Lower lobe of right lung (tissue), 2 donors: Measurements from ENCODE around the gene ASB7. TPM values are rescaled to one million over a fixed set of nuclear protein-coding genes. Genes with fewer than 3 reads are reported as not detected.
"Not testable (repeated sequence)": the region's sequence is repeated elsewhere in the genome, so short reads cannot be mapped to it uniquely, and the experiment has no call there.

ENCODE experiments used
- ATAC-seq, 2 donors: fragments of 200-7000 bp; cut with Tn5 transposase; one replicate each; pipeline ENCODE4 v1.9.1; 2020 to 2022; ENCODE audit warnings: mild to moderate bottlenecking in 2 of 2, moderate library complexity in 2 of 2
- DNase-seq: peaks from one replicate; pipeline ENCODE4 v3.0.0-alpha.2; 2020
- H3K27ac ChIP-seq: fragments of 200-600 bp; one replicate; pipeline ENCODE4 v1.8.0; 2022
- H3K27me3 ChIP-seq: fragments of 200-600 bp; one replicate; pipeline ENCODE4 v1.8.0; 2022; ENCODE audit warnings: low read depth
- H3K36me3 ChIP-seq: fragments of 200-600 bp; one replicate; pipeline ENCODE4 v1.8.0; 2022; ENCODE audit warnings: mild to moderate bottlenecking
- H3K4me1 ChIP-seq: fragments of 200-600 bp; one replicate; pipeline ENCODE4 v1.8.0; 2022
- H3K4me3 ChIP-seq: fragments of 200-600 bp; one replicate; pipeline ENCODE4 v1.8.0; 2022; ENCODE audit warnings: mild to moderate bottlenecking
- H3K9me3 ChIP-seq: fragments of 200-600 bp; one replicate; pipeline ENCODE4 v1.8.0; 2022
- CTCF ChIP-seq: fragments of 200-600 bp; IDR thresholded peaks from one replicate; pipeline ENCODE4 v1.8.0; 2022; ENCODE audit warnings: antibody characterized with exemption, mild to moderate bottlenecking
- intact Hi-C: fragments of 100-400 bp; cut with DNase I; formaldehyde crosslinking; loops from one replicate; pipeline ENCODE4 v1.11.0; 2022
- total RNA-seq: library from RNA; stranded (reverse); fragmentation: NEBNext Ultra II Directional; extraction: Animal tissue kit (Norgen Biotek cat#: 25700); gene quantifications from one replicate; pipeline ENCODE4 v1.2.1, GENCODE V29; 2021
- donor health status: DM: no; HTN: yes; CAD: no; lungs with severe emphysema.

ASB7 gene
- total RNA-seq, 1 donor from 2014 or later: 14.3 TPM

DNA sequence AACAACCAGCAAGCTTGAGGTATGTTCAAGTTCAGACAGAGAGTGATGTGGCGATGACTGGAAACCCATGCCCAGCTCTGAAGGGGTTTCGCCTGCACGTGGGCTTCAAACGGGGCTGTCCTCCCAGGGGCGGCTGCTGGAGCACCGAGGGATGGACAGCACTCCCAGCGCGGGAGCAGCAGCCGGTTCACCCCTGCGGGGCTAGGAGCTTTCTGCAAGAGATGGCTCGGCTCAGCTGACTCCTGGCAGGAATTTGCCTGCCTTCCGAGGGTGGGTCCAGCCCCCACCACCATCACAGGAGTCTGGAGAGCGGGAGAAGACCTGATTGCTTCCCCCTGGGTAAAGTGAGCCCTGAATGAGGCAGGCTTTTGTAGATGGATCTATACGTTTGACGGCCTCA, 66.9 kb downstream of the ASB7 start:
- no peak for DNase-seq

DNA sequence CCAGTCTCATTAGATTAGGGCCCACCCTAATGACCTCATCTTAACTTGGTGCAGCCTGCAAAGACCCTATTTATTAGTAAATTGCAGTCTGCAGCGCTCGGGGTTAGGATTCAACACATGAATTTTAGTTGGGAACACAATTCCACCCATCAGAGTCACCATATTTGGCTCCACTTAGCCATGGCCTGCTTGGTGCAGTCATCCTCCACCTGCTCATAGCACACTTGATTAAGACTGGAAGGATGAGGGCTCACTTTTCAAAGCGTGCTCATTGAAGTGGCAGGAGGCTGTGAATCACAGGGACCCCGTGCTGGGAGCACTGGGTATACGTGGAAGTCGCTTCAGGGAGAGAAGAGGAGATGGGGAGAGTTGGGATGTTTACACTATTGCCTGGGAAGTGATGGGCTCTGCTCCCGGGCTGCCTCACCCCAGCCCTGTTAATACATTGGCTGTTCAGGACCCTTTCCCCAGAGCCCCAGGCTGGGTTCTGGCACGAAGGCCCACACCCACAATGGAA, 68.2 kb downstream of the ASB7 start:
- no peak for ATAC-seq
- Histone ChIP-seq H3K4me1 (no peaks in the 10 kb centered on the region), H3K4me3 (no peak overlapping the region), H3K36me3 (no peaks in the 10 kb centered on the region), H3K9me3 (no peaks in the 10 kb centered on the region), H3K27me3 (no peaks in the 10 kb centered on the region), H3K27ac (no peak overlapping the region)
- TF ChIP-seq CTCF: no peak
- intact Hi-C loops: no loop called here
- no peak for DNase-seq

More for the DNA sequence above, 66.9 kb downstream of the ASB7 start:
- ATAC-seq: no peak
- Histone ChIP-seq H3K27ac (no peak overlapping the region), H3K4me3 (no peak overlapping the region), H3K9me3 (no peaks in the 10 kb centered on the region), H3K27me3 (no peaks in the 10 kb centered on the region), H3K36me3 (no peaks in the 10 kb centered on the region), H3K4me1 (no peaks in the 10 kb centered on the region)
- no peak for TF ChIP-seq CTCF
- intact Hi-C loops: no loop called here

- DNase-seq: no peak
- Histone ChIP-seq H3K4me3 (no peak overlapping the region), H3K9me3 (no peaks in the 10 kb centered on the region), H3K27ac (no peak overlapping the region), H3K36me3 (no peaks in the 10 kb centered on the region), H3K4me1 (no peaks in the 10 kb centered on the region), H3K27me3 (no peaks in the 10 kb centered on the region)
- no peak for TF ChIP-seq CTCF
- ATAC-seq: no peak
- intact Hi-C loops: no loop called here
Measured at GRCh38 chr15:100671124-100671680, 68.8 kb downstream of the ASB7 start.

GRCh38 chr15:100671858-100672543, 69.6 kb downstream of the ASB7 start:
- intact Hi-C loops: no loop called here
- ATAC-seq (peak; percentile 57 to 71), DNase-seq (no peak)
- H3K36me3 ChIP-seq: no peaks in the 10 kb centered on the region
- no peaks in the 10 kb centered on the region for H3K4me1 ChIP-seq
- peak; percentile 44 for TF ChIP-seq CTCF
- H3K27ac ChIP-seq: no peak overlapping the region
- no peak overlapping the region for H3K4me3 ChIP-seq
- no peaks in the 10 kb centered on the region for H3K9me3 ChIP-seq
- H3K27me3 ChIP-seq: no peaks in the 10 kb centered on the region

GRCh38 chr15:100672959-100673358, 70.6 kb downstream of the ASB7 start:
- Histone ChIP-seq H3K27ac (no peak overlapping the region), H3K36me3 (no peaks in the 10 kb centered on the region), H3K4me3 (no peak overlapping the region), H3K4me1 (no peaks in the 10 kb centered on the region), H3K27me3 (no peaks in the 10 kb centered on the region), H3K9me3 (no peaks in the 10 kb centered on the region)
- DNase-seq: no peak
- intact Hi-C loops: no loop called here
- no peak for TF ChIP-seq CTCF
- ATAC-seq: no peak

GRCh38 chr15:100679151-100679550, 76.8 kb downstream of the ASB7 start:
- ATAC-seq, H3K4me3 ChIP-seq, H3K4me1 ChIP-seq, H3K36me3 ChIP-seq, DNase-seq, H3K27me3 ChIP-seq, H3K27ac ChIP-seq, intact Hi-C loops, H3K9me3 ChIP-seq: not testable (repeated sequence)
